Measurements from ENCODE around the gene HNRNPLL.

DNA sequence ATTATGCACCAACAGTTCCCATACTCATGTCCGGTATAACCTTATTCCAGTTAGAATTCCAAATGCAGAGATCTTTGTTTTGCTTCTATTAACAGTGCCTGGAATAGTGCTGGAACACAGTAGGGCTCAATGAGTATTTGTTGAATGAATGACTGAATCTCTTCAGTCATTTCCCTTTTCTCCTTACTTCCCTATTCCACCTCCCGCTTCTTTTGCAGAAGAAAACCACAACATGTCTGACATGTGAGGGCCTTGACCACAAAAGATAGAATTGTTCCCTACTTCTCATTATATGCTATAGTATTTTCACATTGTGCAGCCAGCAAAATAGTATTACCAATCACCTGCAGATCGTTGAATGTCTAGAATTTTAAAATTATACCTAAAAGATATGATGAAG lies 19.5 kb upstream of the HNRNPLL start:
- TF ChIP-seq, protein P1, sequence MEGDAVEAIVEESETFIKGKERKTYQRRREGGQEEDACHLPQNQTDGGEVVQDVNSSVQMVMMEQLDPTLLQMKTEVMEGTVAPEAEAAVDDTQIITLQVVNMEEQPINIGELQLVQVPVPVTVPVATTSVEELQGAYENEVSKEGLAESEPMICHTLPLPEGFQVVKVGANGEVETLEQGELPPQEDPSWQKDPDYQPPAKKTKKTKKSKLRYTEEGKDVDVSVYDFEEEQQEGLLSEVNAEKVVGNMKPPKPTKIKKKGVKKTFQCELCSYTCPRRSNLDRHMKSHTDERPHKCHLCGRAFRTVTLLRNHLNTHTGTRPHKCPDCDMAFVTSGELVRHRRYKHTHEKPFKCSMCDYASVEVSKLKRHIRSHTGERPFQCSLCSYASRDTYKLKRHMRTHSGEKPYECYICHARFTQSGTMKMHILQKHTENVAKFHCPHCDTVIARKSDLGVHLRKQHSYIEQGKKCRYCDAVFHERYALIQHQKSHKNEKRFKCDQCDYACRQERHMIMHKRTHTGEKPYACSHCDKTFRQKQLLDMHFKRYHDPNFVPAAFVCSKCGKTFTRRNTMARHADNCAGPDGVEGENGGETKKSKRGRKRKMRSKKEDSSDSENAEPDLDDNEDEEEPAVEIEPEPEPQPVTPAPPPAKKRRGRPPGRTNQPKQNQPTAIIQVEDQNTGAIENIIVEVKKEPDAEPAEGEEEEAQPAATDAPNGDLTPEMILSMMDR (IDR thresholded peaks at IDR 0.05) = no peak
- no peak for TF ChIP-seq POLR2A (IDR thresholded peaks at IDR 0.05)

Data from esophagus squamous epithelium (tissue), 4 donors.